GM18861 (cell line): ENCODE measurements around the gene WDR33.
"Not testable (repeated sequence)": the region's sequence is repeated elsewhere in the genome, so short reads cannot be mapped to it uniquely, and the experiment has no call there.

Experiments used
- ATAC-seq: cut with Tn5 transposase; IDR thresholded peaks from one replicate; pipeline ENCODE4 v1.9.1; 2021; ENCODE audit not compliant: unreplicated experiment

The WDR33 gene

DNA sequence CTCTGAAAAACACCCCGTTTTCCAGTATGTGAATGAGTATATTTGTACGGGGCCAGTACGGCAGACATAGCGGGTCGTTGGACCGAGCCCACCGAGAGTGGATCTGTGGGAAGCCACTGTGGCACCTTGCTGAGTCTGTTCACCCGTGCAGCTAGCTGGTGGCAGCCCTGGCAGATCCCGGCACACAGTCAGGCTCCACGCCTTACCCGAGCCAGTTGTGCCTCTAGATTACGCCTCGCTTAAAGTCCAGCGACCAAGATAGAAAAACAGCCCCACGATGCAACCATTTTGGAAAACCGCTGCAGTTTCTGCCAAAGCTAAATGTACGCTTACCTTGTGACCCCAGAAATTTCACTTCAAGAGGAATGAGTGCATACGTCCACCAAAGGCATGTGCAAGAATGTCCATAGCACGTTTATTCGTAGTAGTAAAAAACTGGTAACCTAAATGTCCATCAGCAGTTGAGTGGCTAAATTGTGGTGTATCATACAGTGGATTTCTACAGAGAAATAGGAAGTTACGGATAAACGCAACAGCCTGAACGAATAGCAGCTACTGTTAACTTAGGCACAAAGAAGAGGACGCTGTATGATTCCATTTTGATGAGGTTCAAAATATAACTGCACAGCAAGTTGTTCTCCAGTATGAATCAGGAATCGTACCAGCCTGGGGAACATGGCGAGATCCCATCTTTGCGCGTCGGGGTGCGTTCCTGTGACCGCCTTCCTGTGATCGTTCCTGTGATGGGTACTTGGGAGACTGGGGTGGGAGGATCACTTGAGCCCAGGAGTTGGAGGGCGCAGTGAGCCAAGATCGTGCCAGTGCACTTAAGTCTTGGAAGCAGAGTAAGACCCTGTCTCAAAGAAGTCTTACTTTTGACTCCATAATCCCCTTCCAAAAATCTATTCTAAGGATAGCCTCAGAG lies 688 bp upstream of the WDR33 start:
- ATAC-seq: no peak

DNA sequence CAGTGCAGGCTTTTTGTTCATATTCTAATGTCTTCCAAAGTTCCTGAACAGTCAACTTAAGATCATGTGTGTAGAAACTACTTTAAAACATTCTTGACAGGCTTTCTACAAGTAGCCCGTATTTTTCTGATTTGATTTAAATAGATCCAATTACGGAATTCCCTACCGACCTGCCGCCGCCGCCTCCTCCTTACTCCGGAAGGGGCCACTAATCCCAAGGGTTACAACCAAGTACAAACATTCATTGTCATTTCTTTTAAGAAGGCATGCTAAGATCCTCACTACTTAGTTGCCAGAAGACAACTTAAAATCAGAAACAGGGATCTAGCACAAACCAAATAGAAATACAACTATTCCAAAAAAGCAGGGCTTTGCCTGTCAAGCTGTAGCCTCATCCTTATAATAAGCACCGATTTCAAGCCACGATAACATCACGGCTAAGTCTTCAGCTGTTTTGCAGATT lies 784 bp downstream of the WDR33 start:
- no peak for ATAC-seq

DNA sequence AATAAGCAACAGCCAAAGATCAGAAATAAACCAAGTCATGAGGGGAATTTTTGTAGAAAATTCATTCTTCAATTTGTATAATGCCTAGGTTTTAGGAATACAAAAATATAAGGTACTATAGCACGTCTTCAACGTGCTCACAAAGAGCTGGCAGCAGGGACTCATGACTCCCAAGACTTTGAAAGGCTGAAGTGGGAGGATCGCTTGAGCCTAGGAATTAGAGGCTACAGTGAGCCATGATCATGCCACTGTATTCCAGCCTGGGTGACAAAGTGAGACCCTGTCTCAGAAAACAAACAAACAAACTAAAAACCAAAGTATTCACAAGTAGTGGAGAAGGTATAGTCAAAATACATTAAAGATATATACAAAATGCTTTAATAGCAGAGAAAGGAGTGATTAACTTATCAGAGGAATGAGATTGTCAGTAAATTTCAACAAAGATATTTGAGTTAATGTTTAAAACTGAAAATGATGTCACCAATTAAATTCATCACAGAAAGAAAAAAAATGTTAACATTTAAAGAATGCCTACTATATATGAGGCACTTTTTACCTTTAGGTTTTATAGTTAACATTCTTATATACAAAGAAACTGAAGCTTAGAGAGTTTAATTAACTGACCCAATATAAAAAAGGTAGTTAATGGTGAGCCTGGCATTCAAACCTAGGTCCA lies 3.2 kb downstream of the WDR33 start:
- ATAC-seq: no peak

DNA sequence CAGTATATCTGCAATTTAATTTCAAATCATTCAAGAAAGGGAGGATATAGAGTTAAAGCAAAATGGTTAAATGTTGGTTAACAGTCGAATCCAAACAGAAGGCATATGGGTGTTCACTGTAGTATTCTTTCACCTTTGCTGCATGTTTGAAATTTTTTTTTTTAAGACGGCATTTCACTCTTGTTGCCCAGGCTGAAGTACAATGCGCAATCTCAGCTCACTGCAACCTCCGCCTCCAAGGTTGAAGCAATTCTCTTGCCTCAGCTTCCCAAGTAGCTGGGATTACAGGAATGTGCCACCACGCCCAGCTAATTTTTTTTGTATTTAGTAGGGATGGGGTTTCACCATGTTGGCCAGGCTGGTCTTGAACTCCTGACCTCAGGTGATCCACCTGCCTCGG lies 4.1 kb downstream of the WDR33 start:
- ATAC-seq: not testable (repeated sequence)

DNA sequence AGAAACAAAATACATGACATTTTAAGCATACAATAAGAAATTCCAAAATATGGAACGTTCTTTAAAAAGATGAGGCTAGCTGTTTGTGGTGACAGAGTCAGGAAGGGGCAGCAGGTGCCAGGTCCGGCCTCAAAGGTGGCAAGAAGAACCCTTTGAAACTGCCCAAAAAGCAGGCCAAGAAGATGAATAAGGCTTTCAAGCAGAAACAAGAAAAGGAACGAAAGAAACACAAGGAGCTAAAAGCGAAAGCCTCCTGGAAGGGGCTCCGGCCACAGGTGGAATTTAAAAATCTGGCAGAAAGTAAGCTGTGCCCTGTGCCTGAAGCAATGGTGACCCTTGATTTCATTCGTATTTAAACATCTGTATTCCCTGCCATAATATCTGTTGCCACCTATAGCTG lies 5.5 kb downstream of the WDR33 start:
- ATAC-seq: no peak

DNA sequence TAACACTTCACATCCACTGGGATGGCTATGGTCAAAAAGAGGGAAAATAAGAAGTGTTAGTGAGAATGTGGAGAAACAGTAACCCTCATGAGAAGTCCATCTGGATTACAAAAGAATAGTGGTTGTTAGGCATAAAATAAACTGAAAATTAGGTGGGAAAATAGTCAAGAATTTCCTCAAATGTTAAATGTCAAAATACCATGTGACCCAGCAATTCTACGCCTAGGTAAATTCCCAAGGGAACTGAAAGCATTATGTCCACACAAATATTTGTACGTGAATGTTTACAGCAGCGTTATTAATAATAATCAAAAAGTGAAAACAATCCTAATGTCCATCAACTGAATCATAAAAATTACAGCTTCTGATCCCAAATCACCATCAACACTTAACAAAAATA lies 11.0 kb downstream of the WDR33 start:
- no peak for ATAC-seq

DNA sequence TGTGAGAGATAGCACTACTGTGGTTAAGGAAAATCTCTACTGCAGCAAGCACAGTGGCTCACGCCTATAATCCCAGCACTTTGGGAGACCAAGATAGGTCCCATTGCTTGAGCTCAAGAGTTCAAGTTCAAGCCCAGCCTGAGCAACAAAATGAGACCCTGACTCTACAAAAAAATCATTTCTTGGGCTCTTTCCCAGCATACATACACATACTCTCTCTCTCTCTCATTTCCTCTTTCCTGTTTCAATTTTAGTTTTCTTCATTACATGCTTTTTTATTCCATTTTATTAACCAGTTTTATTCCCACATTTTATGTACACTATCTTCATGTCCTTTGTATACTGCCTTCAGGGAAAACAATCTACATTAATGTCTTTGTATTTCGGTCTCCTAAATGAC lies 14.6 kb downstream of the WDR33 start:
- no peak for ATAC-seq

DNA sequence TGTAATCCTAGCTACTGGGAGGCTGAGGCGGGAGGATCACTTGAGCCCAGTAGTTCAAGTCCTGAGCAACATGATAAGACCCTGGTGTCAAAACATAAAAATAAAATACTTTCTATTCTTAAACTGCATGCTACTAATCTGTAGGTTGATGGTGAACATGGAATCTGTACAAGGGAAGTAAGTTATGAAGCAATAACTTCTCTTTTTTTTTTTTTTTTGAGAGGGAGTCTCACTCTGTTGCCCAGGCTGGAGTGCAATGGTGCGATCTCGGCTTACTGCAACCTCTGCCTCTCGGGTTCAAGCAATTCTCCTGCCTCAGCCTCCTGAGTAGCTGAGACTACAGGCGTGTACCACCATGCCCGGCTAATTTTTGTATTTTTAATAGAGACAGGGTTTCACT lies 16.1 kb downstream of the WDR33 start:
- not testable (repeated sequence) for ATAC-seq

DNA sequence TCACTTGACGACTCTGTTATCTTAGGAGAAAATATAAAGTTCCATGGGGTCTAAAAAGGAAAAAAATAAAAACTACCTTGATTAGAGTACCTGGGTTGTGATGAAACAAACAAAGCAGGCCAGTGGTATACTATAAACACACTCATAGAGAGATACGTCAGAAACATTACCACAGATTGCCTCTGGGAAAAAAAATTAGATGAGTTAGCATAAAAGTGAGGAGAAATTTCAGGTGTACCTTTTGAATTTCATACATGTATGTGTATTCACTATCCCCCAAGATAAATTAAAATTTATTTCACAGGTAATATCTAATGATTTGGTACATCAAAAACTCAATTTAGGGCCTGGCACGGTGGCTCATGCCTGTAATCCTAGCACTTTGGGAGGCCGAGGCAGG lies 18.2 kb downstream of the WDR33 start:
- ATAC-seq: no peak

DNA sequence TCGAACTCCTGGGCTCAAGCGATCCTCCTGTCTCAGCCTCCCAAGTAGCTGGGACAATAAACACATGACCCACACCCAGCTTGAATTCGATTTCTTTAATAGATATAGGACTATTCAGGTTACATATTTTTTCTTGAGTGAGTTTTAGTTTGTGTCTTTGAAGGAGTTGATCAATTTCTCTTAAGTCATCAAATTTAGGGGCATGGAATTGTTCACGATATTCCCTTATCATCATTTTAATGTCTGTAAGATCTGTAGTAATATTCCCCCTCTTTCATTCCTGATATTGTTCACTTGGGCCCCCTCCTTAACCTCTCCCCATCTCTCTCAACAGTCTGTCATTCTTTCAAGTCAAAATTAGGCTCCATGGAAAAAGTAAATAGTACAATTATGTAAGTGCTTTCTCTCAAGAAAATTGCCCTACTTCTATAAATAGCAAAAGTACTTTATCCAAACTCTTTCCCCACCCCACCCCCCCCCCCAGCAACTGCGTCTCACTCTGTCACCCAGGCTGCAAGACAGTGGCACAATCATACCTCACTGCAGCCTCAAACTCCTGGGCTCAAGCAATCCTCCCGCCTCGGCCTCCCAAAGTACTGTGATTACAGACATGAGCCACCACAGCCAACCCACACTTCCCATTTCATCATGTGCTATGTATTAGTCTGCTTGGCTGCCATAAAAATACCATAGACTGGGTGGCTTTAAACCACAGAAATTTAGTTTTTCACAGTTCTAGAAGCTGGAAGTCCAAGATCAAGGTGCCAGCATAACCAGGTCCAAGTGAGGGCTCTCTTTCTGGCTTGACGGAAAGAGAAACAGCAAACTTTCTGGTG lies 20.1 kb downstream of the WDR33 start:
- no peak for ATAC-seq

DNA sequence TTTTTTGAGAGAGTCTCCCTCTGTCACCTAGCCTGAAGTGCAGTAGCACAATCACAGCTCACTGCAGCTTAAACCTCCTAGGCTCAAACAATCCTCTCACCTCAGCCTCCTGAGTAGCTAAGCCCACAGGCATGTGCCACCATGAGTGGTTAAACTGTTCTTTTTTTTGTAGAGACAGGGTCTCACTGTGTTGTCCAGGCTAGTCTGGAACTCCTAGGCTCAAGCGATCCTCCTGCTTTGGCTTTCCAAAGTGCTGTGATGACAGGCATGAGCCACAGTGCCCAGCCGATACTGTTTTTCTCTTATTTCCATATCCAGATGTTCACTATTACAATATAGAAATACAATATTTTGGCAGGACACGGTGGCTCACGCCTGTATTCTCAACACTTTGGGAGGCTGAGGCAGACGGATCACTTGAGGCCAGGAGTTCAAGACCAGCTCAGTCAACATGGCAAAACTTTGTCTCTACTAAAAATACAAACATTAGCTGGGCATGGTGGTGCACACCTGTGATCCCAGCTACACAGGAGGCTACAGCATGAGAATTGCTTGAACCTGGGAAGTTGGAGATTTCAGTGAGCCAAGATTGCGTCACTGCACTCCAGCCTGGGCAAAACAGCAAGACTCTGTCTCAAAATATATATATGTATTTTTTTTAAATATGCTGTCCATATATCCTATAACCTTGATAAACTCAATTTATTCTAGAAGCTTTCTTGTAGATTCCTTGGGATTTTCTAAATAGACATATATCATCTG lies 24.7 kb downstream of the WDR33 start:
- ATAC-seq: no peak

DNA sequence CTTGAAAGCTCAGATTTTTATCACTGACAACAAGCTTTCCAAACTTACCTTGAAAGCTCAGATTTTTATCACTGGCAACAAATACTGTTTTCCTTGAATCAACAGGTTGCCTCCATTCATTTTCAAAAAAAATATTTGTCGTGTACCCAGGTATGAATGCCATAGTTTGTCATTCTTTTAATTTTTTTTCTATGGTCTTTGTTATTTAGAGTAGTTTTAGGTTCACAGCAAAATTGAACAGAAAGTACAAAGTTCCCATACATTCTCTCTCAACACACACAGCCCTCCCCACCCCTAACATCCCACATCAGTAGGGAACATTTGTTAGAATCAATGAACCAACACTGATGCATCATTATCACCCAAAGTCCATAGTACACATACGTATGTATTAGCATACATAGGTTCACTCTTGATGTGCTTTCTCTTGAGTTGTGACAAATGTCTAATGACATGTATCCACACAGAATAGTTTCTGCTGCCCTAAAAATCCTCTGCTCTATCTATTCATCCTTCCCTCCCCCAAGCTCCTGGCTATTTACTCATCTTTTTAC lies 25.9 kb downstream of the WDR33 start:
- no peak for ATAC-seq

DNA sequence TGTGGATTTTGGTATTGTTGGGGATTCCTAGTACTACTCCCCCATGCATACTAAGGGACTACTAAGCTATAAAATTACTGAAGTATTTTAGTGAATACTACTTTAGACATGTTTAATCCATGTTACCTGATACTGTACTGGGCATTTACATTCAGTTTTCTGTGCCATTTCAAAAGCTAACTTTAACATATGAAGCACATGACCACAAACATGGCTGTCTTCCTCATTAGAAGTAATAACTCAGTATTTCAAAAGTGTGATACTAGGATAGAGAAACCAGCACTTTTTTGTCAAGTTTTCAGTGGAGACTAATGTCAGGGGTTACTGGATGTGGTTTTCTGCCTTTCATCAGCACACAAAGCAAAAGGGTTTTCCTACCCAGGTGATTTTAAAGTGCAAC lies 27.9 kb downstream of the WDR33 start:
- no peak for ATAC-seq

DNA sequence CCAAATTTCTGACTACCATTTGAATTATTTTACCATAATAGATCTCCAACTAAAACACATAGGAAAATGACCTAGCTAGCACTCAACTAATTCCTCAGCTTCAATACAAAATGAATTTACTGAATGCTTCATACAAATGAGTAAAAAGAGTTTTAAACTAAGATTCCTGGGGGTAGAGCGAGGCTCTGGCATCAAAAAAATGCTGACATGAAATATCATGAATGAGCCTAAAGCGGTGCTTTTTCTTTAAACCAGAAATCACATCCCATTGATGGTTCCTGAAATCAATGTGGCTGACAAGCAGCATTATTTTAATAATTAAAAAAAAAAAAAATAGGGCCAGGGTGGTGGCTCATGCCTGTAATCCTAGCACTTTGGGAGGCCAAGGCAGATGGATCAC lies 32.1 kb downstream of the WDR33 start:
- ATAC-seq: no peak

DNA sequence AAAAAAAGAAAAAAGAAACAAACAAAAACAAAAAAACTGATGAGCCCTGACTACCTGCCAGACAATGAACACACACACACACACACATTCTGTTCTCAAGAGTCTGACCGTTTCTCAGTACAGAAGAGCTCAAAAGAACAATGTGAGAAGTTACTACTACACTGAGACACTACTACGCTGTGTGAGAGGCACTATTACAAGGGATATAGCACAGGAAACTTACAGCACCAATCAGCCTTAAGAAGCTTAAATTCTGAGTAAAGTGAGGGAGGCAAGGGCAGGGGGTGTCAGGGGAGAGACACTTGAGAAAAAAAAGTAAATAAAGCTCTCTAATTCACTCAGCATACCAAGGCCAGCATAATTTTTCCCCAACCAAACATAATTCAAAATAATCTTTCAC lies 32.5 kb downstream of the WDR33 start:
- ATAC-seq: no peak

DNA sequence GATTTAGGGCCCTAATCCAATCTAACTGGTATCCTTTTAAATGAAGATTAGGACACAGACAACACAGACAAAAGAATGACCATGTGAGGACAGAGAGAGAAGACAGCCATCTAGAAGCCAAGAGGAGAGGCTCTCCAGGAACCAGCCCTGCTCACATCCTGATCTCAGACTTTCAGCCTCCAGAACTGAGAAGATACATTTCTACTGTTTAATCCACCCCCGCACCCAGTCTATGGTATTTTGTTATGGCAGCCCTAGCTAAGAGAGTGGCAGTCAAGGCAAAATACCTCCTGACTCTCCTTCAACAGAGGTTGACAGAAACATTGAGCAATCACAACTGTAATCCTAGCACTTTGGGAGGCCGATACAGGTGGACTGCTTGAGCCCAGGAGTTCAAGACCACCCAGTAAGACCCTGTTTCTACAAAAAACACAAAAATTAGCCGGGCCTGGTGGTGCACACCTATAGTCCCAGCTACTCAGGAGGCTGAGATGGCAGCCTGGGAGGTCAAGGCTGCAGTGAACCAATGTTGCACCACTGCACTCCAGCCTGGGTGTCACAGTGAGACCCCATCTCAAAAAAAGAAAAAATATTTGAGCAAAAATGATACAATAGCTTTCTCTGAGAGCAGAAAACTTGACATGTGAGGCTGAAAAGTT lies 34.7 kb downstream of the WDR33 start:
- ATAC-seq: no peak

DNA sequence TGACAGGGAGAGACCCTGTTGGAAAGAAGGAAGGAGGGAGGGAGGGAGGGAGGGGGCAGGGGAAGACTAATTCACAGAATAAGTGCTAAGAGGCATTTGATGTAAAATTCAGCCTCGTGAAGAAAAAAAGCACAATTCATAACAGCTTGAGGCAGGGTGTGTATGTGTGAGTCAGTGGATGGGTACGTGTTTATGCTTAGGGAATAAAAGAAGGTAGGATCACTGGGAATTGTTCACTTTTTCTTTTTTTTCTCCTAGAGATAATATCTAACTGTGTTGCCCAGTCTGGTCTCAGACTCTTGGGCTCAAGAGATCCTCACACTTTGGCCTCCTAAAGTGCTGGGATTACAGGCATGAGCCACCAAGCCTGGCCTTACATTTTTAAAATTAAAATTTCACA lies 39.2 kb downstream of the WDR33 start:
- ATAC-seq: no peak

DNA sequence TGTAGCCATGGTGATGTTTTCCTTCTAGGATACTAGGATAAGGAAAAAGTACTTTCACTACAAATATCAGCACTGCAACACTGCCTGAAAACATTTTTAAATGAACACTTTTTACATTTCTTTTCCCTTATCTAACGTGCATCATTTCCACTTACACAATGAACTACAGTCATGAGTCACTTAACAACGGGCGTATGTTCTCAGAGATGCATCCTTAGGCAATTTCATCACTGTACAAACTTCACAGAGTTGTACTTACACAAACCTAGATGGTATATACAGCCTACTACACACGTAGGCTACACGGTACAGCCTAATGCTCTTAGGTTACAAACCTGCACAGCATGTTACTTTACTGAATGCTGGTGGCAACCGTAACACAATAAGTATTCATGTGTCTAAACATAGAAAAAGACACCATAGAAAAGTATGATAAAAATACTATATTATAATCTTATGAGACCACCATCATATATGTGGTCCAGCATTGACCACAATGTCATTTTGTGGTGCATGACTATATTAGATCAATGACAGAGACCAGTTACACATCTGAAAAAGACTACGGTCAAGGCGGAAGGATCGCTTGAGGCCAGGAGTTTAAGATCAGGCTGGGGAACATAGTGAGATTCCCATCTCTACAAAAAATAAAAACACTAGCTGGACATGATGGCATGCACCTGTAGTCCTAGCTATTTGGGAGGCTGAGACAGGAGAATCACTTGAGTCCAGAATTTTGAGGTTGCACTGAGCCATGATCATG lies 39.8 kb downstream of the WDR33 start:
- no peak for ATAC-seq

DNA sequence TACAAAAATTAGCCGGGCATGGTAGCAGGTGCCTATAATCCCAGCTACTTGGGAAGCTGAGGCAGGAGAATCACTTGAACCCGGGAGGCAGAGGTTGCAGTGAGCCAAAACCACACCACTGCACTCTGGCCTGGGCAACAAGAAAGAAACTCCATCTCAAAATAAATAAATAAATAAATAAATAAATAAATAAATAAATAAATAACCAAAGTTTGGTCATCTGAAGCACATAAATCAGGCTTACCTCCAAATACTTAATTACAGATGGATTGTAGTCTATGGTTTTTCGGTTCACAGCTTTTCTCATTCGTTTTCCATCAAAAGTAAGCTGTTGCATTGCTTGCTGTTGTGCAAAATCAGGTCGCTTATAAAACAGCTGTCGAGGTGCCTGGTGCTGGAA lies 40.4 kb downstream of the WDR33 start:
- not testable (repeated sequence) for ATAC-seq
